Mesenchymal stem cell (in vitro differentiated cells and primary cell): ENCODE data around the gene HBA1.

ENCODE experiments used
- DNase-seq: peaks from one replicate; pipeline ENCODE4 v3.0.0-alpha.2; 2013
- H2AFZ ChIP-seq: one replicate; pipeline ENCODE4 v1.6.1; 2013; ENCODE audit warnings: low read depth, mild to moderate bottlenecking, control low read depth, inconsistent platforms, low read length, moderate library complexity
- H2AK5ac ChIP-seq: 2 replicates; pipeline ENCODE4 v1.6.1; 2013; ENCODE audit warnings: low read length, moderate library complexity, mild to moderate bottlenecking, inconsistent platforms; ENCODE audit not compliant: severe bottlenecking
- H2BK120ac ChIP-seq: one replicate; pipeline ENCODE4 v1.6.1; 2013; ENCODE audit warnings: low read depth, mild to moderate bottlenecking, inconsistent platforms, low read length, moderate library complexity
- H2BK12ac ChIP-seq, 2 experiments: one replicate each; pipeline ENCODE4 v1.6.1; 2013; ENCODE audit warnings: inconsistent platforms in 2 of 2, low read length in 2 of 2, mild to moderate bottlenecking in 2 of 2, moderate library complexity in 2 of 2, control low read depth in 1 of 2
- H2BK15ac ChIP-seq: one replicate; pipeline ENCODE4 v1.6.1; 2013; ENCODE audit warnings: mild to moderate bottlenecking, low read depth, inconsistent platforms; ENCODE audit not compliant: poor library complexity, severe bottlenecking
- H2BK5ac ChIP-seq: 2 replicates; pipeline ENCODE4 v1.6.1; 2013; ENCODE audit warnings: low read depth, mild to moderate bottlenecking, low read length, control low read depth, inconsistent platforms; ENCODE audit not compliant: poor library complexity, severe bottlenecking
- H3K14ac ChIP-seq, 2 experiments: one replicate each; pipeline ENCODE4 v1.6.1; 2013; ENCODE audit warnings: inconsistent platforms in 2 of 2, low read length in 2 of 2, control low read depth in 1 of 2, mild to moderate bottlenecking in 1 of 2, moderate library complexity in 1 of 2
- H3K18ac ChIP-seq, 2 experiments: one replicate each; pipeline ENCODE4 v1.6.1; 2013; ENCODE audit warnings: inconsistent platforms in 2 of 2, low read length in 2 of 2, control low read depth in 1 of 2, low read depth in 1 of 2, mild to moderate bottlenecking in 1 of 2
- H3K23ac ChIP-seq, 2 experiments: one replicate each; pipeline ENCODE4 v1.6.1; 2013; ENCODE audit warnings: inconsistent platforms in 2 of 2, low read length in 2 of 2, mild to moderate bottlenecking in 2 of 2, moderate library complexity in 2 of 2, control low read depth in 1 of 2
- H3K27ac ChIP-seq: 2 replicates; pipeline ENCODE4 v1.5.1; 2013; ENCODE audit warnings: mild to moderate bottlenecking, moderate library complexity, low read length, control low read depth, inconsistent platforms; ENCODE audit not compliant: poor library complexity, severe bottlenecking
- H3K27me3 ChIP-seq, 2 experiments: 2 replicates each; pipeline versions ENCODE4 v1.6.1 to v1.7.0; 2013; ENCODE audit warnings: low read length in 2 of 2, mild to moderate bottlenecking in 2 of 2, moderate library complexity in 2 of 2, control low read depth in 1 of 2, inconsistent platforms in 1 of 2; ENCODE audit not compliant: control insufficient read depth in 1 of 2, insufficient read depth in 1 of 2
- H3K36me3 ChIP-seq, 2 experiments: 2 replicates each; pipeline versions ENCODE4 v1.6.1 to v1.7.0; 2013; ENCODE audit warnings: low read length in 2 of 2, control low read depth in 1 of 2, inconsistent platforms in 1 of 2, low read depth in 1 of 2, mild to moderate bottlenecking in 1 of 2; ENCODE audit not compliant: insufficient read depth in 2 of 2, control insufficient read depth in 1 of 2
- H3K4ac ChIP-seq, 2 experiments: one replicate each; pipeline ENCODE4 v1.6.1; 2013; ENCODE audit warnings: inconsistent platforms in 2 of 2, low read length in 2 of 2, mild to moderate bottlenecking in 2 of 2, moderate library complexity in 2 of 2, control low read depth in 1 of 2, low read depth in 1 of 2
- H3K4me1 ChIP-seq: 2 replicates; pipeline ENCODE4 v1.6.1; 2013; ENCODE audit warnings: low read depth, low read length, control low read depth; ENCODE audit not compliant: control insufficient read depth, insufficient read depth
- H3K4me2 ChIP-seq: 2 replicates; pipeline ENCODE4 v1.6.1; 2013; ENCODE audit warnings: low read length, mild to moderate bottlenecking, inconsistent platforms; ENCODE audit not compliant: poor library complexity, severe bottlenecking
- H3K4me3 ChIP-seq, 2 experiments: 2 replicates each; pipeline versions ENCODE4 v1.5.1 to v1.7.0; 2013; ENCODE audit warnings: low read length in 2 of 2, mild to moderate bottlenecking in 2 of 2, control low read depth in 1 of 2, low read depth in 1 of 2; ENCODE audit not compliant: insufficient read depth in 1 of 2
- H3K79me1 ChIP-seq: replicated peaks from 2 replicates; pipeline ENCODE4 v1.6.1; 2013; ENCODE audit warnings: mild to moderate bottlenecking, control low read depth, low read length, inconsistent platforms; ENCODE audit not compliant: poor library complexity, severe bottlenecking
- H3K9ac ChIP-seq: 2 replicates; pipeline ENCODE4 v1.7.0; 2013; ENCODE audit warnings: mild to moderate bottlenecking, low read length, moderate library complexity
- H3K9me3 ChIP-seq: 2 replicates; pipeline ENCODE4 v1.7.0; 2013; ENCODE audit warnings: mild to moderate bottlenecking, low read length; ENCODE audit not compliant: control insufficient read depth
- H4K8ac ChIP-seq: one replicate; pipeline ENCODE4 v1.6.1; 2013; ENCODE audit warnings: inconsistent platforms, mild to moderate bottlenecking, low read length, moderate library complexity
- H4K91ac ChIP-seq: one replicate; pipeline ENCODE4 v1.6.1; 2013; ENCODE audit warnings: mild to moderate bottlenecking, low read length, inconsistent platforms
- whole genome bisulfite sequencing: methylation state at CpG from one replicate; pipeline ENCODE4 v1.1.7; 2013; ENCODE audit warnings: mixed read lengths; 5-methylcytosine and 5-hydroxymethylcytosine counted together

Gene HBA1

GRCh38 chr16:191831-192230, 15.4 kb downstream of the HBA1 start:
- WGBS = 97% methylated on average over 3 of the region's 4 CpGs
- no peak overlapping the region for H2BK15ac ChIP-seq
- no peak overlapping the region for H3K4me3 ChIP-seq
- H3K4ac ChIP-seq = no peak overlapping the region
- no peak overlapping the region for H2AK5ac ChIP-seq
- H3K27me3 ChIP-seq = no peaks in the 10 kb centered on the region
- no peak overlapping the region for H3K27ac ChIP-seq
- H4K8ac ChIP-seq = no peak overlapping the region
- H3K4me1 ChIP-seq = no peaks in the 10 kb centered on the region
- peaks cover 42% of the 10 kb centered on the region for H3K79me1 ChIP-seq
- no peak overlapping the region for H2AFZ ChIP-seq
- H3K9ac ChIP-seq = no peak overlapping the region
- H2BK12ac ChIP-seq = no peak overlapping the region
- no peak for DNase-seq
- no peak overlapping the region for H3K4me2 ChIP-seq
- no peak overlapping the region for H3K18ac ChIP-seq
- no peak overlapping the region for H4K91ac ChIP-seq
- peaks cover 90 to 91% of the 10 kb centered on the region in 2 experiments for H3K36me3 ChIP-seq
- no peak overlapping the region for H2BK5ac ChIP-seq
- H2BK120ac ChIP-seq = no peak overlapping the region
- no peak overlapping the region for H3K14ac ChIP-seq
- no peaks in the 10 kb centered on the region for H3K9me3 ChIP-seq
- H3K23ac ChIP-seq = no peak overlapping the region

GRCh38 chr16:192686-193085, 16.2 kb downstream of the HBA1 start:
- Histone ChIP-seq H3K36me3 (peaks cover 91 to 93% of the 10 kb centered on the region in 2 experiments), H3K4me3 (no peak overlapping the region), H4K91ac (no peak overlapping the region), H3K4me2 (no peak overlapping the region), H3K4ac (no peak overlapping the region), H2BK12ac (no peak overlapping the region), H2AK5ac (no peak overlapping the region), H2BK15ac (no peak overlapping the region), H3K14ac (no peak overlapping the region), H3K18ac (no peak overlapping the region), H2AFZ (no peak overlapping the region), H2BK120ac (no peak overlapping the region), H3K23ac (no peak overlapping the region), H3K9me3 (no peaks in the 10 kb centered on the region), H2BK5ac (no peak overlapping the region), H3K27ac (no peak overlapping the region), H3K79me1 (peaks cover 40% of the 10 kb centered on the region), H3K27me3 (no peaks in the 10 kb centered on the region), H3K9ac (no peak overlapping the region), H3K4me1 (no peaks in the 10 kb centered on the region), H4K8ac (no peak overlapping the region)
- DNase-seq = no peak
- 98% methylated on average over 9 of the region's 11 CpGs for WGBS

- Histone ChIP-seq H3K4me1 (no peaks in the 10 kb centered on the region), H2BK5ac (no peak overlapping the region), H2BK15ac (no peak overlapping the region), H3K79me1 (peaks cover 42% of the 10 kb centered on the region), H3K27me3 (no peaks in the 10 kb centered on the region), H3K23ac (no peak overlapping the region), H2BK120ac (no peak overlapping the region), H4K8ac (no peak overlapping the region), H3K18ac (no peak overlapping the region), H3K36me3 (peaks cover 93 to 96% of the 10 kb centered on the region in 2 experiments), H3K4ac (no peak overlapping the region), H2AK5ac (no peak overlapping the region), H3K9ac (no peak overlapping the region), H3K9me3 (no peaks in the 10 kb centered on the region), H3K4me3 (no peak overlapping the region), H2BK12ac (no peak overlapping the region), H3K27ac (no peak overlapping the region), H3K4me2 (no peak overlapping the region), H2AFZ (no peak overlapping the region), H3K14ac (no peak overlapping the region), H4K91ac (no peak overlapping the region)
- WGBS = 95% methylated on average over 15 of the region's 15 CpGs
- no peak for DNase-seq
Measured at GRCh38 chr16:193441-193840, 17.0 kb downstream of the HBA1 start.

- H3K36me3 ChIP-seq = peaks cover 92 to 94% of the 10 kb centered on the region in 2 experiments
- H4K91ac ChIP-seq = no peak overlapping the region
- H2BK5ac ChIP-seq = no peak overlapping the region
- H3K9ac ChIP-seq = no peak overlapping the region
- no peak overlapping the region for H3K4me3 ChIP-seq
- H3K27ac ChIP-seq = no peak overlapping the region
- H3K79me1 ChIP-seq = peaks cover 43% of the 10 kb centered on the region
- no peak overlapping the region for H2AFZ ChIP-seq
- H3K14ac ChIP-seq = no peak overlapping the region
- no peak overlapping the region for H2AK5ac ChIP-seq
- no peaks in the 10 kb centered on the region for H3K27me3 ChIP-seq
- H2BK12ac ChIP-seq = peak overlapping the region in 1 of 2 experiments; percentile 9
- no peak for DNase-seq
- no peak overlapping the region for H3K18ac ChIP-seq
- no peak overlapping the region for H3K23ac ChIP-seq
- H3K9me3 ChIP-seq = no peaks in the 10 kb centered on the region
- H4K8ac ChIP-seq = no peak overlapping the region
- H2BK120ac ChIP-seq = no peak overlapping the region
- no peak overlapping the region for H3K4ac ChIP-seq
- 98% methylated on average over 5 of the region's 6 CpGs for WGBS
- H3K4me1 ChIP-seq = no peaks in the 10 kb centered on the region
- no peak overlapping the region for H3K4me2 ChIP-seq
- no peak overlapping the region for H2BK15ac ChIP-seq
Measured at GRCh38 chr16:194516-194915, 18.0 kb downstream of the HBA1 start.
